Measurements from ENCODE around the gene FTO. TPM values are rescaled to one million over a fixed set of nuclear protein-coding genes. Genes with fewer than 3 reads are reported as not detected.

FTO gene
- total RNA-seq, 1 donor from 2014 or later = 98.6 TPM

DNA sequence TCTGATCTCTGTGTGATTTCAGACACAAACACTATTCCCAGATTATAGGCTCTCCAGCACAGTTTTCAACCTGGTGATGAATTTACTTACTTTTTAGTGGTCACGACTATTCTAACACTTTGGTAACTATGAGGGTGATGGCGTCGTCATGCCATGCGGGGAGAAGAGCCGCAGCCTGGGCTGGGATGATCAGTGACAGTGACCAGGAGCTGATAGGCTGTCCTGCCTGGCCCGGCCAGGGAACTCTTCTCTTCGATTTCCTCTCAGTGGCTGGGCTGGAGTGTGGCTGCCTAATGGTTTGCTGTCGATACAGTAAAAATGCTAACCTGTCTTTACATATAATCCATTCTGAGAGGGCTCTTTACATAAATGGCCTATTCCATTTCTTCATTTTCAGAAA lies 469.5 kb downstream of the FTO start:
- H3K27me3 ChIP-seq (ENCODE audit: low read depth) = peaks cover 26% of the 10 kb centered on the region
- intact Hi-C loops (cut with DNase I) = no loop called here
- TF ChIP-seq, protein P1, sequence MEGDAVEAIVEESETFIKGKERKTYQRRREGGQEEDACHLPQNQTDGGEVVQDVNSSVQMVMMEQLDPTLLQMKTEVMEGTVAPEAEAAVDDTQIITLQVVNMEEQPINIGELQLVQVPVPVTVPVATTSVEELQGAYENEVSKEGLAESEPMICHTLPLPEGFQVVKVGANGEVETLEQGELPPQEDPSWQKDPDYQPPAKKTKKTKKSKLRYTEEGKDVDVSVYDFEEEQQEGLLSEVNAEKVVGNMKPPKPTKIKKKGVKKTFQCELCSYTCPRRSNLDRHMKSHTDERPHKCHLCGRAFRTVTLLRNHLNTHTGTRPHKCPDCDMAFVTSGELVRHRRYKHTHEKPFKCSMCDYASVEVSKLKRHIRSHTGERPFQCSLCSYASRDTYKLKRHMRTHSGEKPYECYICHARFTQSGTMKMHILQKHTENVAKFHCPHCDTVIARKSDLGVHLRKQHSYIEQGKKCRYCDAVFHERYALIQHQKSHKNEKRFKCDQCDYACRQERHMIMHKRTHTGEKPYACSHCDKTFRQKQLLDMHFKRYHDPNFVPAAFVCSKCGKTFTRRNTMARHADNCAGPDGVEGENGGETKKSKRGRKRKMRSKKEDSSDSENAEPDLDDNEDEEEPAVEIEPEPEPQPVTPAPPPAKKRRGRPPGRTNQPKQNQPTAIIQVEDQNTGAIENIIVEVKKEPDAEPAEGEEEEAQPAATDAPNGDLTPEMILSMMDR (IDR thresholded peaks at IDR 0.05) = no peak

DNA sequence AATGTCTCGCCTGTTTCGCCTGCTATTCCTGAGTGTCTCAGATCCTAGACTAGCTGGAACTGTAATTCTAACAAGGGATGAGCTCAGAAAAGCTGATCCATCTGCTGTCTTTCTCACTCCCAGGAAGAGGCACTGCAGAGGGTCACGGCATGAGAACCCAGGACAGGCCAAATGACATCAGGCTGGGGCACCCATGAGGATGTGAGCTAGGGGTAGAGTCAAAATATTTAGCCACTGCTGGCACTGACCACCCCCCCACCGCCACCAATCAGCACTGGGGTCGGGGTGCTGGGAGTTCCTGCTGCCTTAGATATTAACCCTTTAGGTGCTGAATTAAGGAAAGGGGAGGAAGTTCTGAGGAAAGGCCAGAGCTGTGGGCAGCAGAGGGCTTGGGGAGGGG lies 470.2 kb downstream of the FTO start:
- H3K4me3 ChIP-seq = no peak overlapping the region
- intact Hi-C loops (cut with DNase I) = no loop called here
- peaks cover 26% of the 10 kb centered on the region for H3K27me3 ChIP-seq (ENCODE audit: low read depth)
- H3K27ac ChIP-seq = no peak overlapping the region
- no peaks in the 10 kb centered on the region for H3K4me1 ChIP-seq
- no peaks in the 10 kb centered on the region for H3K36me3 ChIP-seq
- DNase-seq (no peak), ATAC-seq (no peak)
- TF ChIP-seq, protein P1 (IDR thresholded peaks at IDR 0.05) = no peak
- no peaks in the 10 kb centered on the region for H3K9me3 ChIP-seq

More for the DNA sequence above, 469.5 kb downstream of the FTO start:
- Histone ChIP-seq H3K36me3 (no peaks in the 10 kb centered on the region), H3K27ac (no peak overlapping the region), H3K4me3 (no peak overlapping the region), H3K4me1 (no peaks in the 10 kb centered on the region), H3K9me3 (no peaks in the 10 kb centered on the region)
- DNase-seq (no peak), ATAC-seq (no peak)

DNA sequence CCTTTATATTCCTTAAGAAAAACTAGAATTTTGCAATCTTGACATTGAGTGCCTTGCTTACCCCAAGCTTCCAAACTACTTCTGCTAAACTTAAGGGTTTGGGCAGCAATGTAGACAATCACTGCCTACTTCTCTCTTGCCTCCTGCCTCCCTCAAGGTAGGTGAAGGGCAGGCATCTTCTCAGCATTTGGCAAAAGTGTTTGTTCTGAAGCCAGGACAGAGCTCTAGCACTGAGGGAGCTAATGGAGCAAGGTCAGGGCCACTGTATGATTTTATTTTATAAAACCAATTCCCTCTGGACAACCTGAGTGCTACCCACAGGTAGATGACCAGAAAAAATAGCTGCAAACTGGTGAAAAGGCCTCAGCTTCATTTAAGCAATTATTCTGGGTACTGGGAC lies 470.8 kb downstream of the FTO start:
- TF ChIP-seq, protein P1 (IDR thresholded peaks at IDR 0.05) = no peak
- H3K27ac ChIP-seq = no peak overlapping the region
- H3K9me3 ChIP-seq = no peaks in the 10 kb centered on the region
- peaks cover 26% of the 10 kb centered on the region for H3K27me3 ChIP-seq (ENCODE audit: low read depth)
- ATAC-seq (no peak), DNase-seq (no peak)
- H3K4me3 ChIP-seq = no peak overlapping the region
- no peaks in the 10 kb centered on the region for H3K4me1 ChIP-seq
- intact Hi-C loops (cut with DNase I) = no loop called here
- no peaks in the 10 kb centered on the region for H3K36me3 ChIP-seq

DNA sequence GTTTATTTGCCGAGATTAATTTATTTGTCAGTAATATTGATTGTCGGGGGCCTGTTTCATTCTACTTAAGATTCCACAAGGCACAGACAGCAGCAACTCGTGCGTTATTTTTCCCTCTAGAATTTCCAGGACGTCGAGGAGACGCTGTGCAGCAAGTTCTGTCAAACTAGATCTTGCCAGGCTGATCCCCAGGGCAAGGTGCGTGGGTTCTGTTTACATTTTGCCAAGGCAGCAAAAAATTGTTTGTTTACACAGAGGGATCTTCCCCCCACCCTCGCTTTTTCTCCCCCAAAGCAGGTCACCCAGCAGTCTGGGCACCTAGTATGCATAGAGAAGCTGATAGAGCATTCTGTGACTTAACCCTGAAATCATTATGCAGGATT lies 471.2 kb downstream of the FTO start:
- no peak for ATAC-seq
- no peak overlapping the region for H3K4me3 ChIP-seq
- no peaks in the 10 kb centered on the region for H3K4me1 ChIP-seq
- intact Hi-C loops (cut with DNase I) = no loop called here
- DNase-seq = no peak
- no peaks in the 10 kb centered on the region for H3K36me3 ChIP-seq
- H3K9me3 ChIP-seq = no peaks in the 10 kb centered on the region
- H3K27ac ChIP-seq = no peak overlapping the region
- H3K27me3 ChIP-seq (ENCODE audit: low read depth) = peaks cover 26% of the 10 kb centered on the region
- TF ChIP-seq, protein P1 (IDR thresholded peaks at IDR 0.05) = no peak

DNA sequence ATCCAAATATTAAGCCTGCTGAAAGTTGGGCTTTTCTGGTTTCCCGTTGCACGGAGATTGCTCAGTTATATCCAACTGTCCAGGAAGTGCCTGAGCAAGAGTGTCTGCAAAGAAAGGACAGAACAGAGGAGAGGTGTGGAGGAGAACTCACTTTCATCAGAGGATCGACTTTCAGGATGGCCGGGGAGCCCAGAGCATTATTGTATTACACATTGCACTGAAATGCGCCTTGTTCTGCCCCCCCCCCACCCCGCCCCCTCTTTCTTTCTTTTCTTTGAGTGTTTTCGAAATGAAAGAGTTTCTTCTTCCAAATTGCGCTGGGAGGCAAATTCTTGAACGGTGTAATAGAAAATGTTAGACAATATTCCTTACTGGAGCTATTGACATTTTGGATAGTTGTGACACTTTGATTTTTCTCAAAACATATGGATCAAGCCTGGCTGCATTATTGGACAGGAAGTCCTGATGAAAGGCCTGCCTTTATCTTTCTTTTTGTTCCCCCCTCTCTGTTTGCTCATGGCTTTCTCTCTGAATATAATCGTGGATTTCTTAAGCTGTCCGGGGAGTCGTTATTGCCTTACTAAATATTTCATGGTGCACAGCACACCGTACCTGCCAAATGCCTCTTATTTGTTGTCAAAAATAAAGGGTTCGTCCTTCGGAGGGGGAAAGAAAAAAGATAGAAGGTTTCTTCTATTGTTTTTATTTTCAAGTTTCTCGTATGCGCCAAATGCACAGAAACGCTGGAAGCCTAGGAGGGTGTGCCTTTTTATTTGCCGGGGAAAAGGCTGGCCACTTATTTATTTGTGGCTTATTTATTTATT lies 471.8 kb downstream of the FTO start:
- no peaks in the 10 kb centered on the region for H3K9me3 ChIP-seq

More for the DNA sequence above, 471.8 kb downstream of the FTO start:
- Histone ChIP-seq H3K36me3 (no peaks in the 10 kb centered on the region), H3K4me1 (no peaks in the 10 kb centered on the region), H3K4me3 (no peak overlapping the region), H3K27me3 (ENCODE audit: low read depth) (peaks cover 26% of the 10 kb centered on the region), H3K27ac (no peak overlapping the region)
- TF ChIP-seq, protein P1 (IDR thresholded peaks at IDR 0.05) = no peak
- intact Hi-C loops (cut with DNase I) = no loop called here
- DNase-seq (no peak), ATAC-seq (no peak)

All from lower lobe of right lung (tissue), 2 donors.